Gastroesophageal sphincter (tissue), 4 donors: ENCODE measurements around the gene DSG4. TPM values are rescaled to one million over a fixed set of nuclear protein-coding genes. Genes with fewer than 3 reads are reported as not detected.

ENCODE experiments used
- ATAC-seq: fragments of 150-250 bp; one replicate; pipeline ENCODE4 v1.9.1; 2016; ENCODE audit warnings: mild to moderate bottlenecking, moderate library complexity
- H3K27ac ChIP-seq, 4 donors: fragments of 200-600 bp; sonication (generic) in 3 of 4; 1 replicate in 3 of 4; 2 replicates in 1 of 4; pipeline ENCODE4 v1.5.1; 2016 to 2019
- H3K27me3 ChIP-seq: fragments of 200-600 bp; sonication (generic); one replicate; pipeline ENCODE4 v1.5.1; 2019
- H3K36me3 ChIP-seq, 2 donors: fragments of 200-600 bp; sonication (generic); one replicate each; pipeline ENCODE4 v1.5.1; 2019; ENCODE audit warnings: control low read depth in 1 of 2
- H3K4me1 ChIP-seq, 3 donors: fragments of 200-600 bp; sonication (generic); 1 replicate in 2 of 3; 2 replicates in 1 of 3; pipeline ENCODE4 v1.5.1; 2016 to 2019; ENCODE audit warnings: control low read depth in 2 of 3
- H3K4me3 ChIP-seq, 2 donors: fragments of 200-600 bp; sonication (generic); one replicate each; pipeline ENCODE4 v1.5.1; 2019; ENCODE audit warnings: mild to moderate bottlenecking in 1 of 2, moderate library complexity in 1 of 2
- H3K9me3 ChIP-seq, 3 donors: fragments of 200-600 bp; sonication (generic); one replicate each; pipeline ENCODE4 v1.5.1; 2017 to 2019; ENCODE audit warnings: control low read depth in 2 of 3
- CTCF ChIP-seq, 4 experiments: fragments of 200-600 bp in 2 of 4; fragments of 450-650 bp in 2 of 4; sonication (generic) in 1 of 4; IDR thresholded peaks; one replicate each; pipeline ENCODE4 v1.5.1; 2017 to 2019; ENCODE audit warnings: antibody characterized with exemption in 4 of 4, mild to moderate bottlenecking in 2 of 4, moderate library complexity in 2 of 4
- EP300 ChIP-seq: sonication (generic); formaldehyde crosslinking; IDR thresholded peaks from one replicate; pipeline ENCODE4 v1.6.1; 2017; ENCODE audit warnings: antibody characterized with exemption, mild to moderate bottlenecking
- POLR2A ChIP-seq, 2 donors: fragments of 450-650 bp; IDR thresholded peaks; one replicate each; pipeline ENCODE4 v1.6.1; 2017; ENCODE audit warnings: antibody characterized with exemption in 2 of 2, mild to moderate bottlenecking in 2 of 2, moderate library complexity in 1 of 2
- POLR2AphosphoS5 ChIP-seq: sonication (generic); formaldehyde crosslinking; IDR thresholded peaks from one replicate; pipeline ENCODE4 v1.6.1; 2017; ENCODE audit warnings: antibody characterized with exemption
- WGBS, 2 donors: methylation state at CpG; one replicate each; pipeline ENCODE4 v1.1.5; 2018; ENCODE audit warnings: low coverage in 1 of 2; 5-methylcytosine and 5-hydroxymethylcytosine counted together
- total RNA-seq, 4 donors: library from RNA; depleted of rRNA; stranded (reverse); fragments of >200 nt; gene quantifications; one replicate each; pipeline ENCODE4 v1.1.0, GENCODE V29; 2016

The DSG4 gene
- total RNA-seq, 4 donors from 2014 or later, result not detected

GRCh38 chr18:31380912-31381311 is 4.3 kb downstream of the DSG4 start:
- ATAC-seq, result no peak
- Histone ChIP-seq H3K27ac (no peak overlapping the region), H3K4me3 (no peak overlapping the region), H3K4me1 (no peaks in the 10 kb centered on the region), H3K36me3 (no peaks in the 10 kb centered on the region), H3K9me3 (no peaks in the 10 kb centered on the region), H3K27me3 (no peaks in the 10 kb centered on the region)
- TF ChIP-seq POLR2A (IDR thresholded peaks at IDR 0.05) (no peak), CTCF (IDR thresholded peaks at IDR 0.05) (no peak), EP300 (no peak), POLR2AphosphoS5 (no peak)
- WGBS, 2 donors, result 83 to 95% methylated on average over 2 of the region's 2 CpGs

- H3K4me1 ChIP-seq, result no peaks in the 10 kb centered on the region
- TF ChIP-seq POLR2A (IDR thresholded peaks at IDR 0.05) (no peak), POLR2AphosphoS5 (no peak), CTCF (IDR thresholded peaks at IDR 0.05) (no peak), EP300 (no peak)
- 83 to 100% methylated on average over 1 to 2 of the region's 2 CpGs for WGBS, 2 donors
- no peaks in the 10 kb centered on the region for H3K27me3 ChIP-seq
- no peaks in the 10 kb centered on the region for H3K36me3 ChIP-seq
- no peak for ATAC-seq
- no peak overlapping the region for H3K27ac ChIP-seq
- no peaks in the 10 kb centered on the region for H3K9me3 ChIP-seq
- H3K4me3 ChIP-seq, result no peak overlapping the region
Measured at GRCh38 chr18:31382107-31382506, 5.5 kb downstream of the DSG4 start.

- WGBS, 2 donors, result 70 to 88% methylated on average over 3 to 6 of the region's 6 CpGs
Measured at GRCh38 chr18:31386741-31387140, 10.2 kb downstream of the DSG4 start.

GRCh38 chr18:31393286-31393685 is 16.7 kb downstream of the DSG4 start:
- no peaks in the 10 kb centered on the region for H3K9me3 ChIP-seq
- H3K27ac ChIP-seq, result no peak overlapping the region
- H3K27me3 ChIP-seq, result no peaks in the 10 kb centered on the region
- no peak overlapping the region for H3K4me3 ChIP-seq
- ATAC-seq, result no peak
- no peaks in the 10 kb centered on the region for H3K36me3 ChIP-seq
- TF ChIP-seq EP300 (no peak), POLR2AphosphoS5 (no peak), CTCF (IDR thresholded peaks at IDR 0.05) (no peak), POLR2A (IDR thresholded peaks at IDR 0.05) (no peak)
- 65 to 72% methylated on average over 2 to 3 of the region's 3 CpGs for WGBS, 2 donors
- H3K4me1 ChIP-seq, result no peaks in the 10 kb centered on the region

More at GRCh38 chr18:31386741-31387140, 10.2 kb downstream of the DSG4 start:
- Histone ChIP-seq H3K36me3 (no peaks in the 10 kb centered on the region), H3K27me3 (no peaks in the 10 kb centered on the region), H3K4me3 (no peak overlapping the region), H3K4me1 (no peaks in the 10 kb centered on the region), H3K27ac (no peak overlapping the region), H3K9me3 (no peaks in the 10 kb centered on the region)
- TF ChIP-seq POLR2A (IDR thresholded peaks at IDR 0.05) (no peak), POLR2AphosphoS5 (no peak), CTCF (IDR thresholded peaks at IDR 0.05) (no peak), EP300 (no peak)
- ATAC-seq, result no peak

GRCh38 chr18:31396796-31397612 is 20.4 kb downstream of the DSG4 start:
- Histone ChIP-seq H3K4me1 (no peaks in the 10 kb centered on the region), H3K27ac (no peak overlapping the region), H3K36me3 (no peaks in the 10 kb centered on the region), H3K4me3 (no peak overlapping the region), H3K9me3 (no peaks in the 10 kb centered on the region), H3K27me3 (no peaks in the 10 kb centered on the region)
- 66 to 67% methylated on average over 3 to 6 of the region's 6 CpGs for WGBS, 2 donors
- TF ChIP-seq POLR2A (IDR thresholded peaks at IDR 0.05) (no peak), POLR2AphosphoS5 (no peak), CTCF (IDR thresholded peaks at IDR 0.05) (no peak), EP300 (no peak)
- ATAC-seq, result no peak
